Stimulated activated CD4-positive, alpha-beta T cell treated with anti-CD3 and anti-CD28 coated beads, TNF-alpha, amount 100 ng/mL, for 4 hours (primary cell): Measurements from ENCODE around the gene ASCC3.
"Not testable (repeated sequence)": the region's sequence is repeated elsewhere in the genome, so short reads cannot be mapped to it uniquely, and the experiment has no call there.

ENCODE experiments used
- DNase-seq, 3 experiments: peaks; one replicate each; pipeline ENCODE4 v3.0.0-alpha.2; 2020; ENCODE audit warnings: low read depth in 3 of 3

Gene ASCC3

GRCh38 chr6:100664274-100665040 lies 216.7 kb downstream of the ASCC3 start:
- no peak for DNase-seq

GRCh38 chr6:100663219-100663863 lies 217.8 kb downstream of the ASCC3 start:
- no peak for DNase-seq

DNA sequence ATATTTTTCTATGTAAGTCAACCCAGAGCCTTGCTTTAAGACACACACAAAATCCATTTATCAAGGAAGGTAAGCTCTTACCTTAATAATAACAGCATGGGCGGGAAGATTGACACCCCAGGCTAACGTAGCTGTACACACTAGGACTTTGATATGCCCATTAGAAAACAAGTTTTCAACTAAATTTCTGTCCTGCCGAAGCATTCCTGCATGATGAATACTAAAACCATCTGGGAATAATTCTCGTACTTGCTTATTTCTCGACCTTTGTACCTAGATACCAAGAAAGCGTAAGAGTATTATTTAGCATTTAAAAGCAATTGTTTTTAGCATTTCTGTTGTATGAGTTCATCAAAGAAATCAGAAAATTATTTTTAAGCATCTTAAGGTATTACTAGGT lies 218.9 kb downstream of the ASCC3 start:
- DNase-seq: no peak

DNA sequence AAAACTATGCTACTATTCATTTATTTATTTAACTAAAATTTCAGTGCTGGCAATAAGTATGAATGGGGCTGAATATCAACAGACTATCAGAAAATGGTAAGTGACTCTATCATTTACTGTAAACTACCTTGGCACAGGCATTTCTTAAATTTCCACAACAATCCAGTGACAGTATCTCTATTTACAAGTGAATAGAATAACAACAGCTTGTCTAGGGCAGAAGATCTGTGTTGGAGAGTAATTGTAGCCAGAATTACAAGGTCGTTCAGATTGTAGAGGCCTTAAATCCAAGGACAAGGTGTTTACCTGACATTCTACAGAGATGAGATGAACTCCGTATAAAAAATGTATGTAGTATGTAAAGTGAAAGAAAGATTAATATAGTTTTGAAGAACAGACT lies 222.6 kb downstream of the ASCC3 start:
- no peak for DNase-seq

DNA sequence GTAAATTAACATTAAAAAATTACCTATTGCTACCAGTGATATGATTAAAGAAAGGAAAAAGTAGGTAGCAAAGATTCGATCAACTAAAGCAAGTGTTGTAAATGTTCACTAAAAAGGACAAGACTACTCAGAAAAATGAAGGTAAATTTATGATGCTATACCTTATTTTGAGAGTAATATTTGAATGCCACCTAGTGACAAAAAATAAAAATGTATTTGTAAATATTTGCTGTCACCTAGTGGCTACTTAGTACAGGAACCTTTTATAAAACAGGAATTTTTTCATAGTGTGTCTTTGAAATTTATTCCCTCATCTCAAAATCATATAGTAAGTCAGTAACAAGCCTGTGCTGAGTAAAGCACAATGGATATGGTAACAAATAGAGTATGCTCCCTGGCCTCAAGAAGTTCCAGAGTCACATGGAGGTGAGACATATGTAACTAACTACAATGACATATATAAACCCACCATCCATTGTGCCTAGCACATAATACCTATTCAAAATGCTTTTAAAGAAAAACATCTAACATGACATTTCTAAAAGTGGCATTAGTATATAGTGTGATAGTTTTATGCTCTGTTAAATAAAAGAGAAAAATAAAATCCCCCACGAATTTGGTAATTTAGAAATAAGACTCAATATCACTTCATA lies 223.3 kb downstream of the ASCC3 start:
- DNase-seq: no peak

DNA sequence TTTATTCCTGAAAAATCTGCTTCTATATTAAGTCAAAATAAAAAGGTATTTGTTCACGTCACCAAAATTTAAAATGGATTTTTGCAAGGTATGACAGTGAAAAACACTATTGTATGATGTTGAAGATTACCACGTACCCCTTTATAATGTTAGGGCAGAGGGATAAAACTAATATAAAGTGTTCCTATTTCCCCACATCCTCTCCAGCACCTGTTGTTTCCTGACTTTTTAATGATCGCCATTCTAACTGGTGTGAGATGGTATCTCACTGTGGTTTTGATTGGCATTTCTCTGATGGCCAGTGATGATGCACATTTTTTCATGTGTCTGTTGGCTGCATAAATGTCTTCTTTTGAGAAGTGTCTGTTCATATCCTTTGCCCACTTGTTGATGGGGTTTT lies 240.0 kb downstream of the ASCC3 start:
- DNase-seq: not testable (repeated sequence)

GRCh38 chr6:100633096-100633777 lies 247.9 kb downstream of the ASCC3 start:
- DNase-seq: no peak

DNA sequence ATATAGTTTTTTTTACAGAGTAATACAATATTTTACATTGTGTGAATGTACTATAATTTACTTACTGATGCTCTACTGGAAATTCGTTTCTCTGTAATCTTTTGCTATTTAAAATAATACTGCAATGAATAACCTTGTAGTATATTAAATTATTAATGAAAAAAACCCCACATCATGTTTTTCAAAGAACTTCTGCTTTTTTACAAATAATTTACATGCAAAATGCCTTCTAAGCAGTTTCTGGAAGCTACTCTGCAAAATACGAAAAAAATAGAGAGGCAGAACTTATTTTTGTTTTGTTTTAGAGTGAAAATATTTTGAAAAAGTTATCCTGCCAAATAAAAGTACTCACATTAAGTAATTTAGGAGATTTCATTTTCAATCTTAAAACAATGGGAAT lies 250.6 kb downstream of the ASCC3 start:
- DNase-seq: no peak

DNA sequence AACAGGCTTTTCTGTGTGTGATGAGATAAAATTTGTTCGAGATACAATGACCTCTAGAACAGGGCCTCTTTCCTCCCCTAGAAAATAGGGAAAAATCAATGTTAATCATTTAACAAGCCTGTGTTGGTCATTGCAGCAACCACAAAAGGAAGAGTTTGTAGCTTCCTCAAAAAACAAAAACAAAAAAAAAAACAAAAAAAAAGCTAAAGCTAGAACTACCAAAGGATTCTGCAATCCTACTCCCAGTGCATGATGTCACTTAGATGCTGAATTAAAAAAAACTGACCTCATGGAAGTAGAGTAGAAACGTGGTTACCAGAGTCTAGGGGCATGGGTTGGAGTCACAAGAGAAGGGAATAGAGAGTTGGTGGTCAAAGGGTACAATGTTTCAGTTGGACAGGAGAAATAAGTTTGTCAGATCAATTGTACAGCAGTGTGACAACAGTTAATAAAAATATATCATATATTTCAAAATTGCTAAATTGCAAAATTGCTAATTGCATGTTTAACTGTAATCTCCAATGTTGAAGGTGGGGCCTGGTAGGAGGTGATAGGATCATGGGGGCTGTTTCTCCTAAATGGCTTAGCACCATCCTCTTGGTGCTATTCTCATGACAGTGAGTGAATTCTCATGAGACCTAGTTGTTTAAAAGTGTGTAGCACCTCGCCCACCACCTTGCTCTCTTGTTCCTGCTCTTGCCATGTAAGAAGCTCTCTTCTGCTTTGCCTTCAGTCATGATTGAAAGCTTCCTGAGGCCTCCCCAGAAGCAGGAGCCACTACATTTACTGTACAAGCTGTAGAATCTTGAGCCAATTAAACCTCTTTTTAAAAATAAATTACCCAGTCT lies 253.0 kb downstream of the ASCC3 start:
- DNase-seq: no peak

GRCh38 chr6:100626721-100627120 lies 254.4 kb downstream of the ASCC3 start:
- DNase-seq: no peak

DNA sequence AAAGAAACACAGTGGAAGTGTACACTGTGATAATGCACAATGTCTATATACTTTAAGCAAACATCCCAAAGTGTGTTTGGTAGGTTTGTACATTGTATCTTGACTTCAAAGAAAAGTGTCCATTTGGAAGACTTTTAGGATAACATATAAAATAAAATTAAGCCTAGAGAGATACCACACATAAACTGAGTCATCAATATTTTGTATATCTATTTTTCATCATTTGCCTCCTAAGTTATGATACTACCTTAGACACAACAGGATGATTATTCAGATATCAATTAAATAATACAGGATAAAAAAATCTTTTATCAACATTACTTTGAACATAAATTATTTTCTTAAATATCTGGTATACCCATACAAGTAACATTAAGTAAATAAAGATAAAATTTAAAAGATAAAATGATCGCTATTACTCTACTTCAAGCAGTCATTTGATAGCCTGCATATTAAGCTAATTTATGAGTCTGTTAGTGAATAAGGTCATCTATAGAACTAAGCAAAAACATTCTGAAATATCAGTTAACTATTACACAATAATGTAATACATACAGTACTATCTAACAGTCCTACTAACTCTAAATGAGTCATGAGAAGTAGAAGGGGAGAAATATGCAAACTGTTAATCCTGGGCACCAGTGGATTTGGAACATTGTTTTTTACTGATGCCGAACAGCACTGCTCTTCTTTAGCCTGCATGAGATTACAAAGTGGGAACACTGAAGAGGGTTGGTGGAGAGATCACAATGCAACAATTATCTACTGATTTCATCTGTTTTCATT lies 258.0 kb downstream of the ASCC3 start:
- DNase-seq: no peak

DNA sequence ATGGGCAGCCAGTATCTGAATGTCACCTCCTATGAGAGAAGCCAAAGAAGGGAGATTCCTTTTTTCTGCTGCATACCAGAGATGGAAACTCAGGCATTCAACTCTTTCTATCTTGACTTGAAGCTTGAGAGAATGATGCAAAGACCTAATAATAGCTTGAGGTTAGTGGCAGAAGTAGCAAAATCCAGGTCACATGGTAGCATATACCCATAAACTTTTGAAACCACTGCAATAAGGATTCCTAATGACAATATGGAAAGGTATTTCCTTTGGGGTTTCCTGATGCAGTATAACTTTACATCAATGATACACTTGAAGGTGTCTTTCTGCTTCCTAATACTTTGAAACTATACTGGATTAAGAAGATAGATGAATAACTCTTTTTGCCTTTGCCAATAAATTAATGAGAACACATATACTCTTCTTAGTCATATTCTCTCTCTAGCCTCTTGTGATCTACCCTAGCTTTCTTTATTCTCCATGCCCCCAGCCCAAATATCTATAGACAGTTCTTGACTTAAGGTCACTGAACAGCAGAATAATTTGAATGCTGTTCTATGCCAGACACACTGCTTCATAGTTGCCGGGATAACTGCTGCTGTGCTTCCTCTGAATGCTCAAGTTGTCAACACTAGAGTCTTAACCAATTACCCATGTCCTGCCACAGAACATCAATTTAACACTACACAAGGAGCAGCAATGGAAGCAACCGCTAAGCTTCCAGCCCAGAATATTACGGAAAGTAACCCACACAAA lies 260.9 kb downstream of the ASCC3 start:
- no peak for DNase-seq

GRCh38 chr6:100618351-100618671 lies 262.8 kb downstream of the ASCC3 start:
- DNase-seq: no peak

DNA sequence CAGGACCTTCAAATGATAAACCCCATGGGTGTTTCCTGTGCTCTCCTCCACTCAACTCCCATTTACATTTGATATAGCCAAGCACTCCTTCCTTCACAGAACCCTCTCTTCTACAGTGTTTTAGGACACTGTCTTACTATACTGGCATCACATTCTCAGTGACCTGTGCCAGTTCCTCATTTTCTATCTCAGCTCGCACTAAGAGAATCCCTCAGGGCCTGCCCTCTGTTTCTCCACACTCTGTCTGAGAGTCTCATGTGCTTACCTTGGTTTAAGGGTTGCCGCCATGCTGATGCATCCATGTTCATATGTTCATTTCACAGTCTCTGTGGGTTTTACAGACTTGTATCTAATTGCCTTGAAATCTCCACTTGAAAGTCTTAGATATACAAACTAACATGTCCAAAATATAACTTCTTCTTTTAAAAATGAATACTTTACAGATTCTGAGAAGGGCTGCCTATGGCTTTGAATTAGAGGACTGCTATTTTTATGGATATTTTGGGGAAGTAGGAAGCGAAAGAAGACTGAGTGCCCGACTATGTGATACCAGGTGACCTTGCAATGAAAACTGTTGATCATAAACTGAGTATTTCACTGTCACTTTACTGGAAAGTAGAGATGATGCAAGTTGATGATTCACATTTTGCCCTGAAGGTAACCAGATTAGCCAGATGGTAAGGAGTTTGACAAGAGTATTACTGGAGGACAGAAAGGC lies 263.3 kb downstream of the ASCC3 start:
- DNase-seq: no peak

- DNase-seq: no peak
These were observed 266.2 kb downstream of the ASCC3 start for GRCh38 chr6:100614933-100615332.

DNA sequence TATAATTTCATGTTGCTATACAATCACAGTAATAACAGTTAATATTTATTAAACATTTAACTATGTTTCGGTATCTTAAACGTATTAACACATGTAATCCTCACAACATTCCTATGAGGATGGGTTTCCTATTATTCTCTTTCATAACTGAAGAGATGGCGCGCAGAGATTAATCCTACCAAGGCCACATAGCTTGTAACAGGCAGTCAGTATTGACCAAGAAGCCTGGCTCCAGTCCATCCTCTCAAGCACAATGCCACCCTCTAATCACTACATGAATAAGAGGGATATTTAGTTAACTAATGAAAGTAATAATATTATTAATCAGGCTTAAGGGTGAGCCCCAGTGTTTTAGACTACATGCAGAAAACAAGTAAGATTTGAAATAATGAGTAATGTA lies 266.7 kb downstream of the ASCC3 start:
- DNase-seq: no peak

DNA sequence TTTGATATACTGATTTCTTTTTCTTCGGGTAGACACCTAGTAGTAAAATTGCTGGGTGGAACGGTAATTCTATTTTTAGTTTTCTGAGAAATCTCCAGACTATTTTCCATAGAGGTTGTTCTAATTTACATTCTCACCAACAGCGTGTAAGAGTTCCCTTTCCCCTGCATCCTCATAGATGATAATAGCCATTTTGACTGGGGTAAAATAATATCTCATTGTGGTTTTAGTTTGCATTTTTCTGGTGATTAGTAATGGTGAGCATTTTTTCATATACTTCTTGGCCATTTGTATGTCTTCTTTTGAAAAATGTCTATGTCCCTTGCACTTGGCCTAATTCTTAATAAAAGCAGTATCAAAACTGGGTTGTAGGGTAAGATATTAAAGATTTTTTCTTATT lies 267.5 kb downstream of the ASCC3 start:
- no peak for DNase-seq

- no peak for DNase-seq
These were observed 269.0 kb downstream of the ASCC3 start for GRCh38 chr6:100612094-100612493.

- DNase-seq: no peak
These were observed 281.9 kb downstream of the ASCC3 start for GRCh38 chr6:100599088-100599770.
